Adrenal gland (tissue), 12 donors: Measurements from ENCODE around the gene RPTOR. TPM values are rescaled to one million over a fixed set of nuclear protein-coding genes. Genes with fewer than 3 reads are reported as not detected.

ENCODE experiments used
- DNase-seq, 7 donors: peaks; one replicate each; pipeline ENCODE4 v3.0.0-alpha.2; 2019 to 2020
- H3K27ac ChIP-seq, 5 donors: fragments of 200-600 bp; sonication (generic) in 4 of 5; 1 replicate in 3 of 5; 2 replicates in 2 of 5; pipeline versions ENCODE4 v1.5.1 to v1.8.0; 2016 to 2020; ENCODE audit warnings: mild to moderate bottlenecking in 1 of 5
- H3K27me3 ChIP-seq: fragments of 200-600 bp; 2 replicates; pipeline ENCODE4 v1.8.0; 2021
- H3K36me3 ChIP-seq, 2 donors: fragments of 200-600 bp; replicated peaks in 1 of 2; 1 replicate in 1 of 2; 2 replicates in 1 of 2; pipeline versions ENCODE4 v1.5.1 to v1.8.0; 2018 to 2022
- H3K4me1 ChIP-seq, 2 donors: fragments of 200-600 bp; replicated peaks in 1 of 2; 1 replicate in 1 of 2; 2 replicates in 1 of 2; pipeline versions ENCODE4 v1.5.1 to v1.8.0; 2018 to 2021
- H3K4me3 ChIP-seq, 4 donors: fragments of 200-600 bp; sonication (generic) in 3 of 4; one replicate each; pipeline ENCODE4 v1.5.1; 2016 to 2018
- H3K9me3 ChIP-seq, 3 donors: fragments of 200-600 bp; sonication (generic) in 1 of 3; replicated peaks in 1 of 3; 1 replicate in 2 of 3; 2 replicates in 1 of 3; pipeline versions ENCODE4 v1.5.1 to v1.8.0; 2016 to 2021
- CTCF ChIP-seq, 6 experiments: fragments of 450-650 bp in 4 of 6; fragments of 200-600 bp in 2 of 6; sonication (generic) in 1 of 6; IDR thresholded peaks; 1 replicate in 5 of 6; 2 replicates in 1 of 6; pipeline versions ENCODE4 v1.5.1 to v1.8.0; 2016 to 2021; ENCODE audit warnings: antibody characterized with exemption in 6 of 6, mild to moderate bottlenecking in 2 of 6, moderate library complexity in 1 of 6
- POLR2A ChIP-seq, 2 donors: fragments of 450-650 bp; IDR thresholded peaks; one replicate each; pipeline ENCODE4 v1.6.1; 2017; ENCODE audit warnings: antibody characterized with exemption in 2 of 2, mild to moderate bottlenecking in 2 of 2, moderate library complexity in 1 of 2
- WGBS, 4 donors: extraction: QIAGEN DNeasy Blood & Tissue Kit in 2 of 4; methylation state at CpG; one replicate each; pipeline versions ENCODE4 v1.1.5 to v1.1.7; 2013 to 2017; 5-methylcytosine and 5-hydroxymethylcytosine counted together
- intact Hi-C, 2 donors: fragments of 100-400 bp; cut with DNase I; formaldehyde crosslinking; loops; one replicate each; pipeline versions ENCODE4 v1.14.1 to v1.15.0; 2022 to 2023
- polyA plus RNA-seq, 3 donors: library from polyadenylated mRNA; stranded (reverse); fragments of 200-250 nt in 2 of 3; fragments of 350-450 nt in 1 of 3; fragmentation: Illumina TruSeq in 1 of 3; extraction: RNeasy Lipid Tissue Mini Kit (QIAGEN cat#74804) in 1 of 3; gene quantifications; one replicate each; pipeline ENCODE4 v1.2.3, GENCODE V29; 2013 to 2014
- total RNA-seq, 9 donors: library from RNA; depleted of rRNA in 4 of 9; stranded (reverse); fragments of >200 nt in 4 of 9; fragments of 120-200 nt in 1 of 9; fragmentation: NEBNext Ultra II Directional in 1 of 9; extraction: Animal tissue kit (Norgen Biotek cat#: 25700) in 1 of 9; gene quantifications; one replicate each; pipeline versions ENCODE4 v1.1.0 to v1.2.4, GENCODE V29; 2013 to 2023
- donor health status: healthy with polysubstance abuse.
- donor health status: Bipolar disorder and iron deficiency.
- donor health status: DM: yes; HTN: yes; CAD: no.
- donor health status: DM: no; HTN: no; CAD: no.
- donor health status: DM: no; HTN: no; CAD: no.
- donor health status: DM: yes; HTN: yes; CAD: no.

Gene RPTOR
- total and polyA plus RNA-seq, 12 donors = 9.7 to 53.3 (median 29.7) TPM

GRCh38 chr17:80786470-80786869 is 241.8 kb downstream of the RPTOR start:
- H3K27me3 ChIP-seq = no peaks in the 10 kb centered on the region
- DNase-seq = peak in 1 of 7 donors; percentile 44
- H3K4me1 ChIP-seq = peaks cover 22 to 41% of the 10 kb centered on the region in 2 donors
- H3K36me3 ChIP-seq = no peaks in the 10 kb centered on the region
- intact Hi-C loops = no loop called here
- TF ChIP-seq CTCF (IDR thresholded peaks at IDR 0.05) = no peak
- TF ChIP-seq POLR2A (IDR thresholded peaks at IDR 0.05) = no peak
- H3K4me3 ChIP-seq = no peak overlapping the region
- no peak overlapping the region for H3K27ac ChIP-seq
- 95 to 99% (median 97%) methylated on average over 9 of the region's 9 CpGs for WGBS, 4 donors
- no peaks in the 10 kb centered on the region for H3K9me3 ChIP-seq

GRCh38 chr17:80786887-80787286 is 242.2 kb downstream of the RPTOR start:
- no peak for DNase-seq
- no peak overlapping the region for H3K4me3 ChIP-seq
- WGBS, 4 donors = 92 to 99% (median 97%) methylated on average over 8 of the region's 8 CpGs
- intact Hi-C loops = no loop called here
- H3K36me3 ChIP-seq = no peaks in the 10 kb centered on the region
- no peaks in the 10 kb centered on the region for H3K9me3 ChIP-seq
- no peaks in the 10 kb centered on the region for H3K27me3 ChIP-seq
- H3K27ac ChIP-seq = no peak overlapping the region
- TF ChIP-seq CTCF (IDR thresholded peaks at IDR 0.05) = no peak
- peaks cover 27 to 46% of the 10 kb centered on the region in 2 donors for H3K4me1 ChIP-seq

- no peaks in the 10 kb centered on the region for H3K36me3 ChIP-seq
- no peak overlapping the region for H3K4me3 ChIP-seq
- intact Hi-C loops = no loop called here
- TF ChIP-seq POLR2A (IDR thresholded peaks at IDR 0.05) (no peak), CTCF (IDR thresholded peaks at IDR 0.05) (no peak)
- no peaks in the 10 kb centered on the region for H3K27me3 ChIP-seq
- no peak for DNase-seq
- no peaks in the 10 kb centered on the region for H3K9me3 ChIP-seq
- WGBS, 4 donors = 92 to 97% (median 94%) methylated on average over 3 of the region's 3 CpGs
- H3K27ac ChIP-seq = no peak overlapping the region
- peaks cover 33 to 48% of the 10 kb centered on the region in 2 donors for H3K4me1 ChIP-seq
These were observed 243.2 kb downstream of the RPTOR start for GRCh38 chr17:80787881-80788280.

- TF ChIP-seq POLR2A (IDR thresholded peaks at IDR 0.05) (peak in 1 of 2 donors; percentile 73), CTCF (IDR thresholded peaks at IDR 0.05) (no peak)
- Histone ChIP-seq H3K36me3 (no peaks in the 10 kb centered on the region), H3K4me3 (no peak overlapping the region), H3K9me3 (no peaks in the 10 kb centered on the region), H3K27me3 (no peaks in the 10 kb centered on the region), H3K4me1 (peaks cover 33 to 54% of the 10 kb centered on the region in 2 donors), H3K27ac (peak overlapping the region; percentile 9 to 93 (median 87))
- intact Hi-C loops = no loop called here
- DNase-seq = peak; percentile 53 to 89 (median 81)
- WGBS, 4 donors = 24 to 27% (median 24%) methylated on average over 7 of the region's 7 CpGs
These were observed 244.8 kb downstream of the RPTOR start for GRCh38 chr17:80789356-80789902.
